NCI-H2029 (cell line): ENCODE results near the gene TTLL11.

Experiments used
- DNase-seq: peaks from one replicate; lab custom pipeline; 2025; lab: John Stamatoyannopoulos, UW

The TTLL11 gene

DNA sequence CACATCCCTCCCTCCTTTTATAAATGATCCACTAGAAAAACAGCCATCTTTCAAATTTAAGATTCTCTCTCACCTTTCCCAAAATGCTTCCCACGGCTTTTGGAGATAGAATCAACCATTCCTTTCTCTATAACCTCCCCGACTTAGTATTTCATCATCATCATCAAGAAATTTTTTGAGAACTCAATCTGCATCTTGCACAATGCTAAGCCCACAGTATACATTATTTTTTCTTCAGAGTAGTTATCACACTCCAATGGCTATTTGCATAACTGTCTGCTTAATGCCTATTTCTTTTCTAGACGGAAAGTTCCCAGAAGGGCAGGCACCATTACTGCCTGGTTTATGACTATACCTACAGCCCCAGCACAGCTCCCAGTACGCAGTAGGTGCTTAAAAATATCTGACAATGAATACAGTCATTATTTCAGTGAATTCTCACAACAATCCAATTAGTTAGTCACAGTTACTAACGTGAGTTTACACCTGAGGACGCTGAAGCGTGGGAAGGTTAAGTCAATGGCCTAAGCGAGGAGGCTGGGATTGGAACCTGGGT lies 212.7 kb downstream of the TTLL11 start:
- no peak for DNase-seq

- DNase-seq: no peak
These were observed 214.8 kb downstream of the TTLL11 start for GRCh38 chr9:121878271-121878822.

GRCh38 chr9:121876658-121877271 lies 216.3 kb downstream of the TTLL11 start:
- no peak for DNase-seq

DNA sequence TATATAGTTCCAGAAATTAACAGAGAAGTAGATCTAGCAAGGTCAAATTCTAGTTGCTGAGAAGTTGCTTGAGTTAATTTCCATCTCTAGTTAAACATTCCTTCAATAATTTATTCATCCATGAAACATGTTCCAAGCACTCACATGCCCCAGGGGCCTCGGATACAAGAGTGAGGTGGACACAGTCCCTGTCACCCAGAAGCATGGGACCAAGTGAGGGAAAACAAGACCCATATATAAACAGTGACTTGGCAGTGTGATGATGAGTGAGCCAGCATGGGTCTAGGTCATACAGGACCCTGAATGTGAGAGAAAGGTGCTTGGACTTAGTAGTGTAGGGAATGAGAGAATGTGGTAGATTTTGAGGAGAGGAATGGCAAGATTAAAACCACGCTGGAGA lies 216.9 kb downstream of the TTLL11 start:
- DNase-seq: no peak

DNA sequence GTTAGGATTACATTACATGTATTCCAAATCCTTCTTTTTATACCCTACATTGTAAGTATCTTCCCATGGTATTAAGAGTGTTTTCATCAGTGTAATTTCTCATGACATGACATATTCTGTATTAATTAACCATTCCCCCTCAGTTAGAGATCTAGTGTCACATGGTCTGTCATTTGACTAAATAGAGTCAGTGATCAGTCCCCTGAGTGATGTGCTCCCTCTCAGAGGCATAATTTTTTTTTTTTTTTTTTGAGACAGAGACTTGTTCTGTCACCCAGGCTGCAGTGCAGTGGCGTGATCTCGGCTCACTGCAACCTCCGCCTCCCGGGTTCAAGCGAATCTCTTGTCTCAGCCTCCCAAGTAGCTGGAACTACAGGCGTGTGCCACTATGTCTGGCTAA lies 218.6 kb downstream of the TTLL11 start:
- no peak for DNase-seq

DNA sequence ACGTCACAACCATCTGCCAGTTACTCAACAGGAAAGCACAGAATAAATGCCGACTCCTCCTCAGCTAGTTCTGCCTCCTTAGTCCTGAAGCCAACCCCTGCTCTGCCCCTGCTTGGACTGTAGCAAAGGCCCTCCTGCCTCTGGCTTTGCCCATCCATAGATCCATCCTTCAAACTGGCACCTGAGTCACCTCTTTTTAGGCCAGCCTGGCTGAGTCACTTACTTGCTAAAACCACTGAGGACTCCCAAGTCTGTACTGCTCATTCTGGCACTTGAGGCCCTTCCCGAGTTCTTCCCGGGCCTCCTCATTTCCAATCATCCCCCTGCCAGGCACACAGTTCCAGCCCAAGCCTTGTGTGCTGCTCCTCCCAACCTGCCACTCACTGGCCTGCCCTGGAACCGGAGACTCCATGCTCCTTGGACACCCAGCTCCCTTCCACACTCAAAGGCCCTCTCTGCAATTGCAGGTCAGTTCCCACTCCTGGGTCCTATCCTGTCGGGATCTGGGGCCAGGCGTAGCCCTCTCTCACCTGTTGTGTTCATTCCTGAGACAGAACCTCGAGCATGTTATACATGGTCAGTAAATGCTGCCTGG lies 221.6 kb downstream of the TTLL11 start:
- DNase-seq: no peak

DNA sequence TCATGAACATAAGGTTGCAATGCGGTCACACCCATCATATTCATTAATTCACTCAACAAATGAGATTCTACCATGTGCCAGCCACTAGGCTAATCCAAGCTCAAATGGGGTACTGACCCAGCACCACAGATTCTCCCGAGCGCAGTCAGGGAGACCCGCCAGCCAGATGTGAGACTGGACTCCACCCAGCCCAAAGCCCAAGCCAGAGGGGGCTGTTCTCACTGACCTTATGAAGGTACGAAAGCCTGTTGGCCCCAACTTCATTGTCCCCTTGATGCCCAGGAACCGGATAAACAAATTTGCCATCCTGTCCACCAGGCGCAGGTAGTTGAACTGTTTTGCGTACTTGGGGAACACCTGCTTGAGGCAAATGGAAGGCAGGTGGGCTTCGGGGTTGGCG lies 222.8 kb downstream of the TTLL11 start:
- no peak for DNase-seq

GRCh38 chr9:121868626-121869025 lies 224.5 kb downstream of the TTLL11 start:
- no peak for DNase-seq

GRCh38 chr9:121866927-121867326 lies 226.2 kb downstream of the TTLL11 start:
- DNase-seq: no peak

GRCh38 chr9:121865884-121866283 lies 227.2 kb downstream of the TTLL11 start:
- DNase-seq: no peak

- no peak for DNase-seq
These were observed 228.0 kb downstream of the TTLL11 start for GRCh38 chr9:121865060-121865459.

DNA sequence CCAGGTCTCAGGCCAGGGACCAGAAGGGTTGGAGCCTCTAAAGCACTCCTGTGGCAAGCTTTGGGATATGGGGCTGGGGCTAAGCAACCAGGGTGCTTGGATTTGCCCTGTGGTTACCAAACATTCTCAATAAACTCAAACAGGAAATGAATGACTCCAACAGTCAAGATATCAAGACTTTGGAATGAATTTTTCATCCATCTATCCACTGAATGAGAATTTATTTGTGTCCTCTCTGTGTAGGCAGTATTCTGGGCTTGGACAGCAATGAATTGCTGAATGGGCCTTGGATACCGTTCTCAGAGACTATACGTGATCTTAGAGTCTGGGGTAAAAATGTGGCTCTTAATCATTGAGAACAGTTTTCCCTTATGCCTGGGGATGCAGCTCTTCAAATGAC lies 229.2 kb downstream of the TTLL11 start:
- no peak for DNase-seq

DNA sequence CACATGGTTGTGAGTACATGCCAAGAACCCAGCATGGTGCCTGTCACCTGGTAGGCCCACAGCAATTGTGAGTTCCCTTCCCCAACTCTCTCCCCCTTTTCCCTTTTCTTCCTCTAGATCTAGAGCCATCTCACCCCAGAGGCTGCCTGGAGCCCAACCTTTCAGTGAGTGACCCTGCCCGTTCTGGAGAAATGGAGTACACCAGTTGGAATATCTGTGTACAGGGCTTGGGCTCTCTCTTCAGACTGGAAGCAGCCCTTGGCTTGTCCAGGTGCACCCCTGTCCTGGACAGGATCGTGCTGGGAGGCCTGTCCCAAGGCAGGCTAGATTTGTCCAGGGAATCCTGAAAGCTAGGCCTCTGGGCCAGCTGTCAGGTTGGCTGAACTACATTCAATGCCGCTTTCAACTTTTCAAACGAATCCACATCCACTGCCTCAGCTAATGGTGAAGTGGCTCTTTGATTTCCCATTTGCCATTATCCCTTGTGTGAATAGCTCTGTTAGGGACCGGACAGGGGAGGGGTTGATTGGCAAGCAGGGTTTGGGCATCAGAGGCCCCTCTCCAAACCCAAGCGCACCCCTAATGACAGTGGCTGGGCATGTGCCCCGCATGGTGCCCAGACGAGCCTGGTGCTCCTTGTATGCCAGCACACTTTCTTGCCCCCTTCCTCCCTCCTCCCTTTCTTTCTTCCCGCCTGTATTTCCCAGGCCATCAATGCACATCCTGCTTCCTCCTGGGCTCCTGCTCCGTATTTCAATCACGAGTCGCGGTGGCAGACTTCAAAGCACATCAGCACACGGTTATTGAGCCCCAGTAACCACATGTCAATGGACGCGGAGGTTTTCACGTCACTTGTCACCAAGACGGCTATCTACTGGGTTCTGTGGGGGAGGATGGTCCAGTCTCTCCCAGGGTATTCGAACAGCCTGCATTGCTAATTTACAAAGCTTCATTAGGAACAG lies 230.5 kb downstream of the TTLL11 start:
- no peak for DNase-seq

DNA sequence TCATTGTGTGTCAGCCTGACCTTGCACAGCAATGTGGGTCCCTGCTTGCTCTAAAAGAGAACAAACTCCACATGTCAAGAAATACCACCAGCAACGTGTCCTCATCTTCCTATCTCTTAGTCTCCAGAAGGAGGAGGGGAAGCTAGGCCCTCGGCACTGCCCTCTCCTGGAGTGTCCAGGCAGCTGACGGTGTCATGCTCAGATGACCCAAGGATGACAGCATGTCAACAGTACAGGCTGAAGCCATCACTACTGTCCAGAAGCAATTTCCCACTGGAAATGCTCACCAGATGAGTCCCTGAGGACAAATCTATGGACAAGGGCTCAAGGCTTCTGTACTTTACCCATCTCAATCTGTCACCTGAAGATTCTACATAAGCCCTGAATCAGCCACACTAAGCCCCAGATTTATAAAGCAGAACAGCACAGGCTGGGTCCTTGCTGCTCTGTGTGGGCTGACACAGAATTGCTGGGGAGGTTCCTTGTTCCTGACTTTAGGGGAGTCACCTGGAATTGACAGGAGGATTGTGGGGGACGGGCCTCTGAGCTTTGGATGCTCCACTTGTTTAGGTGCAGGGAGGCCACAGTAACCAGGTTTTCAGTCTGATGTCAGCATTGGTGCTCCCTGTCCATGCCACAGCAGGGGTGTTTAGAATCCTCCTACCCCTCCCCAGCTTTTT lies 231.5 kb downstream of the TTLL11 start:
- DNase-seq: no peak

DNA sequence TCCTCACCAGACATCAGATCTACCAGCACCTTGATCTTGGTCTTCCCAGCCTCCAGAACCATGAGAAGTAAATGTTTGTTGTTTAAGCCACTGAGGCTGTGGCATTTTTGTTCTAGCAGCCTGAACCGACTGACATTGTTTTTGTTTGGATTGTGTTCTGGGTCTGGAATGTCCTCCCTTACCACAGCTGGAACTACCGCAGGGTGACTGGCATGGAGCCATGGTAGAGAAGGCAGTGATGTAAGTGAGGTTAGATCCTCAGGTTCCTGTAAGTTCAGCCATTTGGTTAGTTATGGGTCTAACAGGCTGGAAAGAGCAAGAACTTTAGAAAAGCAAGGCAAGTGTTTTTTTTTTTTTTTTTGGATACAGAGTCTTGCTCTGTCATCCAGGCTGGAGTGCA lies 232.4 kb downstream of the TTLL11 start:
- DNase-seq: peak; percentile 56

DNA sequence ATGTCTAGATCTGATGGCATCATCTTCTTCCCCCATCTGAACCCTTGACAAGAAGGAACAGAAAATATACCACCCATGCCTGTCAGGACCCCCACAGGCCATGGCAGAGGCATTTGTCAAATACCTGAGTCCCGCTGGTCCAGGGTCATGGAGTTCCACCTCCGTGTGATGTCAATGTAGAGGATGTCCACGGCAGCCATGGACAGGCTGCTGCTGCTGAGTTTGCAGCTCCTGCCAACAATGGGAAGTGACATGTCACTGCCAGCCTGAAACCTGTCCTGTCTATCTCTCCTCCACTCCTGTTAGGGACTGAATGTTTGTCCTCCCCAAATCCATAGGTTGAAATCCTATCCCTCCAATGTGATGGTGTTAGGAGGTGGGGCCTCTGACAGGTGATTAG lies 232.9 kb downstream of the TTLL11 start:
- peak; percentile 53 for DNase-seq

GRCh38 chr9:121859646-121860045 lies 233.5 kb downstream of the TTLL11 start:
- DNase-seq: no peak

DNA sequence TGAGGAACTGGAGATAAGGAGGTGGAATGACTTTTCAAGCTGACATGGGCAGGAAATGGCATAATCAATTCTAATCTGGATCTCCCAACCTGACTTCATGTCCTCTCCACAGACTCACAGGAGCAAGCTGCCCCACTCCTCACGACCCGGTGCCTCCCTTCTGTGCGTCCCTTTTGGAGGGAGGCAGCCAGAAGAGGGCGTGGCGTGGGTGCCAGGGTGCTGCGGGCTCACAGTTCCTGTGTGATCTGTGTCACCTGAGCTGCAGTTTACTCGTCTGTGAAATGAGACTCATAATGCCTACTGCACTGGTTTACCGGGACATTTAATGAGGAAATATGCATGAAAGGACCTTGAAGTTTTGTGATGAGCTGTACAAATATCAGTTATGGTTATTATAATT lies 234.3 kb downstream of the TTLL11 start:
- no peak for DNase-seq

DNA sequence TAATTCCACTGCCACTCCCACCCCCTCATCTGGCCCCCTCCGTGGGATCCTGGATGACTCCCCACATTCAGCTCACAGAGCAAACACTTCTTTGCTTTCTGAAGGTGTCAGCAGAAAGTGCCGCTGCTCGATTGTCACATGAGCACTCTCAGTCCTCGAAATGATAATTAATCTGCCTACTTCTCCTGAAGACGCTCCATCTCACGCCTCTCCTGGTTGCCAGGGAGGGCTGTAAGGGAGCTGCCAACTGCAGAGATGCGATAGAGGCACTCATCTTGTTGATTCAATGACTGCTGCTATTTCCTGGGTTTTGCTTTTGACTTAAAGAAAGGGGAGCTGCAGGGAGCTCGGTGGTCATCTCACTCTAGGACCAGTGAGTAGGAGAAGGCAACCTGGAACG lies 235.2 kb downstream of the TTLL11 start:
- peak; percentile 86 for DNase-seq

DNA sequence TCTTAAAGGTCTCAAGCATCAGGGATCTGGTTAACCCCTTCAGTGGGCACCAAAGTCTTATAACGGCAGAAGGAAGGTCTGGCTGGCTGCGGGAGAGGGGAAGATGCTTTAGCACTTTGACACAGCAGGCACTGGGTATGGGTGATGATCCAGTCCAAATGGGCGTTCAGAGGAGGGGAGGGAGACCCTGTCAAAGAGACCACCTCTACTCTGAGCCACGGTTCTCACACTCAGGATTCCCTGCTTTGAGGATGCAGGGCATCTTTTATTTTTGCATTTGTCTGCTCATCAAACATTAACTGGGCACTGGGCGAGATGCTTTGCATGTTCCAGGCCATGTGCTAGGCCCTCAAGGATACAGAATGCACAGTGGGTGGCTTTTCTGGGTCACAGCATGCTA lies 237.6 kb downstream of the TTLL11 start:
- DNase-seq: no peak

- DNase-seq: no peak
These were observed 239.3 kb downstream of the TTLL11 start for GRCh38 chr9:121853617-121854395.
